ENCODE measurements around the gene CLRN2. TPM values are rescaled to one million over a fixed set of nuclear protein-coding genes. Genes with fewer than 3 reads are reported as not detected.

The CLRN2 gene
- total and polyA plus RNA-seq, 2 donors from 2014 or later = not detected

DNA sequence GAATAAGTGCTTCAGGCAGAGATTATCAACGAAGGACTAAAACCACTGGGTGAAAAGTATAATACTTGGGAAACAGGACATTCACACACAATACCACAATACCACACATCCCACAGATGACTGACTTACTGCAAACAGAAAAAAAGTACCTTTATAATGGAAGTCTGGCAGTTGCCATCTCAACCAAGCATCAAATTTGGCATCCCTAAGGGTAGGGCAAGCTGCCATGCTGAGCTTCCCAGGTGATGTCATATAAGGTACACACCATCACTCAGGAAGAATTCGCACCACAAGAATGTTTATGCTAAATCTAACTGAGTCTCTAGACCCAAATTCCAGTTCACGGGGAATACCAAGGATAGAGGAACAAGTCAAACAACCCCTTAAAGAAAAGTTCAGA lies 12.2 kb upstream of the CLRN2 start:
- peaks cover 4 to 29% (median 22%) of the 10 kb centered on the region in 3 donors for H3K36me3 ChIP-seq (ENCODE audit: control insufficient read depth in 2 of 3, insufficient read depth in 3 of 3, low read length in 3 of 3)
- H3K4me1 ChIP-seq (ENCODE audit: control insufficient read depth in 2 of 3, insufficient read depth in 2 of 3, low read depth in 1 of 3, low read length in 3 of 3) = no peaks in the 10 kb centered on the region
- H3K4me3 ChIP-seq (ENCODE audit: low read length in 3 of 3) = no peak overlapping the region
- FAIRE-seq = no peak
- no peaks in the 10 kb centered on the region for H3K27me3 ChIP-seq (ENCODE audit: control insufficient read depth, insufficient read depth, low read length)
- no peak for DNase-seq
- no peak overlapping the region for H3K9ac ChIP-seq (ENCODE audit: low read length in 3 of 3)
- TF ChIP-seq, protein P1, sequence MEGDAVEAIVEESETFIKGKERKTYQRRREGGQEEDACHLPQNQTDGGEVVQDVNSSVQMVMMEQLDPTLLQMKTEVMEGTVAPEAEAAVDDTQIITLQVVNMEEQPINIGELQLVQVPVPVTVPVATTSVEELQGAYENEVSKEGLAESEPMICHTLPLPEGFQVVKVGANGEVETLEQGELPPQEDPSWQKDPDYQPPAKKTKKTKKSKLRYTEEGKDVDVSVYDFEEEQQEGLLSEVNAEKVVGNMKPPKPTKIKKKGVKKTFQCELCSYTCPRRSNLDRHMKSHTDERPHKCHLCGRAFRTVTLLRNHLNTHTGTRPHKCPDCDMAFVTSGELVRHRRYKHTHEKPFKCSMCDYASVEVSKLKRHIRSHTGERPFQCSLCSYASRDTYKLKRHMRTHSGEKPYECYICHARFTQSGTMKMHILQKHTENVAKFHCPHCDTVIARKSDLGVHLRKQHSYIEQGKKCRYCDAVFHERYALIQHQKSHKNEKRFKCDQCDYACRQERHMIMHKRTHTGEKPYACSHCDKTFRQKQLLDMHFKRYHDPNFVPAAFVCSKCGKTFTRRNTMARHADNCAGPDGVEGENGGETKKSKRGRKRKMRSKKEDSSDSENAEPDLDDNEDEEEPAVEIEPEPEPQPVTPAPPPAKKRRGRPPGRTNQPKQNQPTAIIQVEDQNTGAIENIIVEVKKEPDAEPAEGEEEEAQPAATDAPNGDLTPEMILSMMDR (IDR thresholded peaks at IDR 0.05; ENCODE audit: borderline replicate concordance, extremely low read depth, insufficient read depth) = no peak
- no peaks in the 10 kb centered on the region for H3K9me3 ChIP-seq (ENCODE audit: control insufficient read depth in 2 of 3, insufficient read depth in 1 of 3, low read length in 3 of 3)
- no peak overlapping the region for H3K27ac ChIP-seq (ENCODE audit: low read depth in 2 of 2, low read length in 2 of 2)
- intact Hi-C loops (cut with DNase I) = no loop called here

DNA sequence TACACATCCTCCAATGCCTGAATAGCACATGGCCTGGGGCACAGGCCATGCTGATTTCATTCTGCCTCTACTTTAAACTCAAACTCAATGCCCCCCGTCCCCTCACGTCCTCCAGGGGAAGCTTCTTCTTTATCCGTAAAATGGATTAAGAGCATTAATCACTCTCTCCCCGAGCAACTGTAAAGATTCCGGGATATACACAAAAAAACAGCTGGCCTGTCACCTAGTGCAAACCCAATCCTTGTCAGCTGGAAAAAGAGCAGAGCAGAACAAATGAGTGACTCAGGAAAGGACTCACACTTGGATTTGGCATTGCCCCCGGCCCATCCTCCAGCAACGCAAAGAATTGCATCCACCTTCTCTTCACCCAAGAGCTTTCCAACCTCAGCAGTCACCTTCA lies 10.9 kb upstream of the CLRN2 start:
- Histone ChIP-seq H3K36me3 (ENCODE audit: control insufficient read depth in 2 of 3, insufficient read depth in 3 of 3, low read length in 3 of 3) (peaks cover 4 to 28% (median 20%) of the 10 kb centered on the region in 3 donors), H3K27ac (ENCODE audit: low read depth in 2 of 2, low read length in 2 of 2) (no peak overlapping the region), H3K4me1 (ENCODE audit: control insufficient read depth in 2 of 3, insufficient read depth in 2 of 3, low read depth in 1 of 3, low read length in 3 of 3) (no peaks in the 10 kb centered on the region), H3K27me3 (ENCODE audit: control insufficient read depth, insufficient read depth, low read length) (no peaks in the 10 kb centered on the region), H3K9ac (ENCODE audit: low read length in 3 of 3) (no peak overlapping the region), H3K4me3 (ENCODE audit: low read length in 3 of 3) (no peak overlapping the region), H3K9me3 (ENCODE audit: control insufficient read depth in 2 of 3, insufficient read depth in 1 of 3, low read length in 3 of 3) (no peaks in the 10 kb centered on the region)
- TF ChIP-seq, protein P1 (IDR thresholded peaks at IDR 0.05; ENCODE audit: borderline replicate concordance, extremely low read depth, insufficient read depth) = no peak
- no peak for FAIRE-seq
- no peak for DNase-seq
- intact Hi-C loops (cut with DNase I) = no loop called here

DNA sequence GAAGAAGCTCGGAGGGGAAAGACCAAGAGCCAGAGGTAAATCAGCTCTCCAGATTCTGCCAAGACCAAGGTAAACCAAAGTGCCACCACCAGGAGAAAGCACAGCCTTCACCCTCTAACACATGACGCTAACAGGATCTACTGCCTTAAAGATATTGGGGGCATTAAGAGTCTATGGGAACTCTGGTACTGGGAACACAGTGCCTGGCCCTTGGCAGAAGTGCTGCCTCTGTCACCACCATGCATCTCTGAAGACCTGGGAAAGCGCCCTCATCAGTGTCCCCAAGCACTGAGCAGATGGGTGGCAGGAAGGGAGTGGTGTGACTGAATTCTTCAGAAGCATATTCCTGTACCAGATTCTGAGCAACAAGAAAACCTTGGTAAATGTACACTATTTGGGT lies 4.4 kb upstream of the CLRN2 start:
- no peaks in the 10 kb centered on the region for H3K27me3 ChIP-seq (ENCODE audit: control insufficient read depth, insufficient read depth, low read length)
- H3K9me3 ChIP-seq (ENCODE audit: control insufficient read depth in 2 of 3, insufficient read depth in 1 of 3, low read length in 3 of 3) = no peaks in the 10 kb centered on the region
- peak overlapping the region in 1 of 3 donors; percentile 74 for H3K9ac ChIP-seq (ENCODE audit: low read length in 3 of 3)
- TF ChIP-seq, protein P1 (IDR thresholded peaks at IDR 0.05; ENCODE audit: borderline replicate concordance, extremely low read depth, insufficient read depth) = no peak
- DNase-seq (no peak), FAIRE-seq (no peak)
- peak overlapping the region in 2 of 3 donors; percentile 12 to 90 for H3K4me3 ChIP-seq (ENCODE audit: low read length in 3 of 3)
- H3K27ac ChIP-seq (ENCODE audit: low read depth in 2 of 2, low read length in 2 of 2) = no peak overlapping the region
- H3K4me1 ChIP-seq (ENCODE audit: control insufficient read depth in 2 of 3, insufficient read depth in 2 of 3, low read depth in 1 of 3, low read length in 3 of 3) = peaks cover 0 to 18% (median 14%) of the 10 kb centered on the region in 3 donors
- intact Hi-C loops (cut with DNase I) = no loop called here
- peaks cover 0 to 4% (median 3%) of the 10 kb centered on the region in 3 donors for H3K36me3 ChIP-seq (ENCODE audit: control insufficient read depth in 2 of 3, insufficient read depth in 3 of 3, low read length in 3 of 3)

DNA sequence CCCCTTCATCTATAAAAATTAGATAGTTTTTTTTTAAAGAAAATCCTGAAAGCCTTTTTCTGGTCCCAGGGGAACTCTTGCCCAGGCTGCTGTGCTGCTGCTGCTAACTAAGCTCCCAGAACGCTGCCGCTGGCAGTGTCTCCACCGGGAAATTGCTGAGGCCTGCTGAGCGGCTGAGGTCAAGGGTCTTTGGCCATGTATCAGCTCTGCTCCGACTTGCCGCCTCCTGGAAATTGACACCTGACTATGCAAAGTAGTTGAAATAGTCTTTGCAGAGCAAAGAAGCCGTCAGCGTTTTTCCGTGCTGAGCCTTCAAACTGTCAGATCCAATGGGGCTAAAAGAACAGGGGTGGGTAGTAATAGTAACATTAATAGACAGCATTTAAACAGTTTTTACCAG lies 3.9 kb upstream of the CLRN2 start:
- Histone ChIP-seq H3K9me3 (ENCODE audit: control insufficient read depth in 2 of 3, insufficient read depth in 1 of 3, low read length in 3 of 3) (no peaks in the 10 kb centered on the region), H3K4me3 (ENCODE audit: low read length in 3 of 3) (peak overlapping the region; percentile 78 to 90 (median 88)), H3K27me3 (ENCODE audit: control insufficient read depth, insufficient read depth, low read length) (no peaks in the 10 kb centered on the region), H3K27ac (ENCODE audit: low read depth in 2 of 2, low read length in 2 of 2) (peak overlapping the region; percentile 26 to 59), H3K4me1 (ENCODE audit: control insufficient read depth in 2 of 3, insufficient read depth in 2 of 3, low read depth in 1 of 3, low read length in 3 of 3) (peaks cover 0 to 18% (median 14%) of the 10 kb centered on the region in 3 donors), H3K36me3 (ENCODE audit: control insufficient read depth in 2 of 3, insufficient read depth in 3 of 3, low read length in 3 of 3) (peaks cover 0 to 4% (median 3%) of the 10 kb centered on the region in 3 donors), H3K9ac (ENCODE audit: low read length in 3 of 3) (peak overlapping the region; percentile 42 to 74 (median 56))
- TF ChIP-seq, protein P1 (IDR thresholded peaks at IDR 0.05; ENCODE audit: borderline replicate concordance, extremely low read depth, insufficient read depth) = no peak
- DNase-seq (peak; percentile 43 to 75 (median 66)), FAIRE-seq (no peak)
- intact Hi-C loops (cut with DNase I) = no loop called here
